CD8-positive, alpha-beta memory T cell (primary cell): ENCODE measurements around the gene IL11. TPM values are rescaled to one million over a fixed set of nuclear protein-coding genes. Genes with fewer than 3 reads are reported as not detected.

Experiments used
- CTCF ChIA-PET: fragments of 350-600 bp; sonication (Branson Sonifier 250); formaldehyde crosslinking; loops from one replicate; lab custom pipeline; 2021; ENCODE audit warnings: antibody characterized with exemption; lab: Charles Lee
- POLR2A ChIA-PET: fragments of 350-600 bp; sonication (Branson Sonifier 250); formaldehyde crosslinking; loops from one replicate; lab custom pipeline; 2021; ENCODE audit warnings: antibody characterized with exemption; lab: Charles Lee
- DNase-seq, 5 donors: peaks; one replicate each; pipeline versions ENCODE4 v3.0.0 to v3.0.0-alpha.2; 2020 to 2022; ENCODE audit warnings: mixed read lengths in 1 of 5
- H3K27ac ChIP-seq: one replicate; pipeline ENCODE4 v1.7.0; 2013; ENCODE audit warnings: low read depth, mild to moderate bottlenecking, low read length, moderate library complexity
- H3K27me3 ChIP-seq: 2 replicates; pipeline ENCODE4 v1.7.0; 2013; ENCODE audit warnings: low read length, mild to moderate bottlenecking; ENCODE audit not compliant: insufficient read depth, poor library complexity, severe bottlenecking
- H3K36me3 ChIP-seq: 2 replicates; pipeline ENCODE4 v1.7.0; 2013; ENCODE audit warnings: mild to moderate bottlenecking, low read length, moderate library complexity; ENCODE audit not compliant: insufficient read depth
- H3K4me1 ChIP-seq: 2 replicates; pipeline ENCODE4 v1.7.0; 2013; ENCODE audit warnings: mild to moderate bottlenecking, low read length, moderate library complexity; ENCODE audit not compliant: insufficient read depth
- H3K4me3 ChIP-seq: 2 replicates; pipeline ENCODE4 v1.7.0; 2013; ENCODE audit warnings: mild to moderate bottlenecking, low read length
- H3K9me3 ChIP-seq: 2 replicates; pipeline ENCODE4 v1.7.0; 2013; ENCODE audit warnings: mild to moderate bottlenecking, low read length
- H3K27ac Mint-ChIP-seq, 8 donors: one replicate each; pipeline ENCODE4 v1.8.0; 2020 to 2021; ENCODE audit warnings: mixed read lengths in 8 of 8, mild to moderate bottlenecking in 6 of 8, inconsistent platforms in 3 of 8, moderate library complexity in 3 of 8
- H3K27me3 Mint-ChIP-seq, 2 donors: one replicate each; pipeline ENCODE4 v1.8.0; 2020 to 2021; ENCODE audit warnings: mixed read lengths in 2 of 2, mild to moderate bottlenecking in 1 of 2, moderate library complexity in 1 of 2
- H3K36me3 Mint-ChIP-seq, 3 donors: one replicate each; pipeline ENCODE4 v1.8.0; 2020 to 2021; ENCODE audit warnings: mixed read lengths in 3 of 3, inconsistent platforms in 1 of 3, mild to moderate bottlenecking in 1 of 3
- H3K4me1 Mint-ChIP-seq, 3 donors: one replicate each; pipeline ENCODE4 v1.8.0; 2020 to 2021; ENCODE audit warnings: mixed read lengths in 3 of 3, inconsistent platforms in 1 of 3, mild to moderate bottlenecking in 1 of 3
- H3K4me3 Mint-ChIP-seq, 7 donors: one replicate each; pipeline ENCODE4 v1.8.0; 2020 to 2021; ENCODE audit warnings: mixed read lengths in 7 of 7, mild to moderate bottlenecking in 6 of 7, moderate library complexity in 4 of 7, inconsistent platforms in 2 of 7
- H3K9me3 Mint-ChIP-seq, 5 donors: one replicate each; pipeline ENCODE4 v1.8.0; 2020 to 2022; ENCODE audit warnings: mixed read lengths in 5 of 5, mild to moderate bottlenecking in 3 of 5, moderate library complexity in 2 of 5, inconsistent platforms in 1 of 5
- polyA plus RNA-seq: library from polyadenylated mRNA; unstranded; fragments of 300-500 nt; fragmentation: Illumina TruSeq; gene quantifications from one replicate; pipeline ENCODE4 v1.2.3, GENCODE V29; 2021
- total RNA-seq, 2 experiments: library from RNA; stranded (reverse); gene quantifications; one replicate each; pipeline ENCODE4 v1.2.3, GENCODE V29; 2021

The IL11 gene
- total and polyA plus RNA-seq, 3 experiments from 2014 or later = 0.27 to 0.37 TPM; not detected in 1

- H3K9me3 ChIP-seq = no peaks in the 10 kb centered on the region
- no peak for DNase-seq
- H3K36me3 ChIP-seq = no peaks in the 10 kb centered on the region
- Mint-ChIP-seq H3K4me3 (no peak within 1 kb of the TSS), H3K4me1 (peaks cover 3 to 7% (median 5%) of the 10 kb centered on the region in 3 donors), H3K36me3 (peaks cover 0 to 2% (median 0%) of the 10 kb centered on the region in 3 donors), H3K9me3 (no peaks in the 10 kb centered on the region), H3K27me3 (peaks cover 18 to 19% of the 10 kb centered on the region in 2 donors), H3K27ac (no peak within 1 kb of the TSS)
- H3K27ac ChIP-seq = no peak within 1 kb of the TSS
- H3K4me1 ChIP-seq = no peaks in the 10 kb centered on the region
- H3K27me3 ChIP-seq = peaks cover 19% of the 10 kb centered on the region
- no peak within 1 kb of the TSS for H3K4me3 ChIP-seq
- ChIA-PET CTCF (no interaction called here), POLR2A (interaction anchor here (1.1 kb wide), 1 partner anchor 8 kb away, joined by 4 read pairs; the partner anchor contains the start of gene TMEM238)
These were observed 6.1 kb upstream of the IL11 start, which contains the start of gene TMEM190 for GRCh38 chr19:55376241-55376933. Gene TMEM190, plus strand, starts transcription at chr19:55376826. Its CDS starts 28 bp downstream, at chr19:55376854.

- CTCF ChIA-PET = no interaction called here
- H3K9me3 ChIP-seq = no peaks in the 10 kb centered on the region
- H3K9me3 Mint-ChIP-seq = peaks cover 0 to 2% (median 0%) of the 10 kb centered on the region in 5 donors
These were observed 3.9 kb upstream of the IL11 start for GRCh38 chr19:55373993-55374757.

GRCh38 chr19:55373306-55373992 lies 3.2 kb upstream of the IL11 start:
- H3K27me3 Mint-ChIP-seq = peaks cover 29 to 38% of the 10 kb centered on the region in 2 donors
- H3K9me3 Mint-ChIP-seq = peaks cover 0 to 2% (median 0%) of the 10 kb centered on the region in 5 donors

More at GRCh38 chr19:55373993-55374757, 3.9 kb upstream of the IL11 start:
- Mint-ChIP-seq H3K4me3 (no peak overlapping the region), H3K27ac (peak overlapping the region in 1 of 8 donors; percentile 49), H3K36me3 (peaks cover 0 to 2% (median 0%) of the 10 kb centered on the region in 3 donors), H3K27me3 (peaks cover 29 to 32% of the 10 kb centered on the region in 2 donors), H3K4me1 (peaks cover 7 to 13% (median 8%) of the 10 kb centered on the region in 3 donors)
- Histone ChIP-seq H3K27ac (no peak overlapping the region), H3K36me3 (no peaks in the 10 kb centered on the region), H3K27me3 (peaks cover 34% of the 10 kb centered on the region), H3K4me3 (no peak overlapping the region), H3K4me1 (peaks cover 6% of the 10 kb centered on the region)
- DNase-seq = no peak
- POLR2A ChIA-PET = no interaction called here

GRCh38 chr19:55372316-55373081 lies 2.2 kb upstream of the IL11 start:
- peaks cover 30 to 42% of the 10 kb centered on the region in 2 donors for H3K27me3 Mint-ChIP-seq
- peak overlapping the region in 1 of 8 donors; percentile 25 for H3K27ac Mint-ChIP-seq
- Histone ChIP-seq H3K4me1 (peaks cover 6% of the 10 kb centered on the region), H3K27me3 (peaks cover 34% of the 10 kb centered on the region), H3K36me3 (no peaks in the 10 kb centered on the region), H3K4me3 (no peak overlapping the region), H3K9me3 (no peaks in the 10 kb centered on the region), H3K27ac (no peak overlapping the region)
- H3K4me1 Mint-ChIP-seq = peaks cover 7 to 13% (median 8%) of the 10 kb centered on the region in 3 donors
- no peak overlapping the region for H3K4me3 Mint-ChIP-seq
- peaks cover 0 to 4% (median 0%) of the 10 kb centered on the region in 3 donors for H3K36me3 Mint-ChIP-seq
- DNase-seq = peak in 1 of 5 donors; percentile 62
- POLR2A ChIA-PET = no interaction called here
- CTCF ChIA-PET = interaction anchor here (0.9 kb wide), 1 partner anchor 12 kb away, joined by 3 read pairs; the partner anchor contains the start of gene TMEM238
- H3K9me3 Mint-ChIP-seq = peaks cover 0 to 2% (median 0%) of the 10 kb centered on the region in 5 donors

More at GRCh38 chr19:55373306-55373992, 3.2 kb upstream of the IL11 start:
- no peak overlapping the region for H3K27ac ChIP-seq
- DNase-seq = no peak
- Mint-ChIP-seq H3K36me3 (peaks cover 0 to 2% (median 0%) of the 10 kb centered on the region in 3 donors), H3K4me3 (peak overlapping the region in 1 of 7 donors; percentile 36), H3K27ac (peak overlapping the region in 1 of 8 donors; percentile 49), H3K4me1 (peaks cover 7 to 13% (median 8%) of the 10 kb centered on the region in 3 donors)
- ChIA-PET CTCF (no interaction called here), POLR2A (interaction anchor here (0.6 kb wide), 1 partner anchor 15 kb away, joined by 11 read pairs; no protein-coding TSS in a partner anchor)
- no peaks in the 10 kb centered on the region for H3K36me3 ChIP-seq
- no peaks in the 10 kb centered on the region for H3K9me3 ChIP-seq
- H3K4me3 ChIP-seq = no peak overlapping the region
- H3K4me1 ChIP-seq = peaks cover 6% of the 10 kb centered on the region
- H3K27me3 ChIP-seq = peaks cover 34% of the 10 kb centered on the region

- ChIA-PET CTCF (no interaction called here), POLR2A (interaction anchor here (0.6 kb wide), 1 partner anchor 102 kb away, joined by 5 read pairs; no protein-coding TSS in a partner anchor)
- Mint-ChIP-seq H3K27me3 (peaks cover 28 to 55% of the 10 kb centered on the region in 2 donors), H3K36me3 (peaks cover 0 to 4% (median 0%) of the 10 kb centered on the region in 3 donors), H3K4me1 (peaks cover 7 to 13% (median 8%) of the 10 kb centered on the region in 3 donors), H3K4me3 (peak overlapping the region in 6 of 7 donors; percentile 36 to 75 (median 72)), H3K27ac (peak overlapping the region in 2 of 8 donors; percentile 35 to 63), H3K9me3 (peaks cover 0 to 2% (median 0%) of the 10 kb centered on the region in 5 donors)
- H3K27ac ChIP-seq = no peak overlapping the region
- H3K9me3 ChIP-seq = no peaks in the 10 kb centered on the region
- H3K4me1 ChIP-seq = peaks cover 6% of the 10 kb centered on the region
- H3K27me3 ChIP-seq = peaks cover 27% of the 10 kb centered on the region
- peak in 4 of 5 donors; percentile 22 to 31 (median 24) for DNase-seq
- no peaks in the 10 kb centered on the region for H3K36me3 ChIP-seq
- H3K4me3 ChIP-seq = no peak overlapping the region
These were observed 484 bp downstream of the IL11 start for GRCh38 chr19:55369653-55370304.

GRCh38 chr19:55368701-55369563 lies 1.3 kb downstream of the IL11 start:
- POLR2A ChIA-PET = interaction anchor here (0.6 kb wide), 1 partner anchor 101 kb away, joined by 5 read pairs; no protein-coding TSS in a partner anchor
- H3K27me3 Mint-ChIP-seq = peaks cover 27 to 53% of the 10 kb centered on the region in 2 donors

More at GRCh38 chr19:55368701-55369563, 1.3 kb downstream of the IL11 start:
- H3K36me3 ChIP-seq = no peaks in the 10 kb centered on the region
- H3K4me3 Mint-ChIP-seq = peak overlapping the region in 2 of 7 donors; percentile 5 to 54
- no peak overlapping the region for H3K27ac Mint-ChIP-seq
- no peak overlapping the region for H3K4me3 ChIP-seq
- H3K36me3 Mint-ChIP-seq = peaks cover 0 to 4% (median 0%) of the 10 kb centered on the region in 3 donors
- peaks cover 7 to 12% (median 8%) of the 10 kb centered on the region in 3 donors for H3K4me1 Mint-ChIP-seq
- peaks cover 27% of the 10 kb centered on the region for H3K27me3 ChIP-seq
- peaks cover 6% of the 10 kb centered on the region for H3K4me1 ChIP-seq
- H3K9me3 Mint-ChIP-seq = peaks cover 0 to 2% (median 0%) of the 10 kb centered on the region in 5 donors
- H3K27ac ChIP-seq = no peak overlapping the region
- DNase-seq = peak in 1 of 5 donors; percentile 21
- CTCF ChIA-PET = interaction anchor here (1.1 kb wide), 1 partner anchor 76 kb away, joined by 3 read pairs; no protein-coding TSS in a partner anchor
- no peaks in the 10 kb centered on the region for H3K9me3 ChIP-seq
